GM19240 (cell line): ENCODE results near the gene CHSY1.
A peak's percentile ranks its signal among the peaks of the same experiment; 100 is the strongest.

ENCODE experiments used
- DNase-seq: peaks from one replicate; pipeline ENCODE4 v3.0.0; 2011; ENCODE audit warnings: low spot score; ENCODE audit not compliant: insufficient read length

CHSY1 gene

GRCh38 chr15:101156061-101156460 is 95.8 kb downstream of the CHSY1 start:
- DNase-seq = no peak

GRCh38 chr15:101153801-101154656 is 97.8 kb downstream of the CHSY1 start:
- DNase-seq = no peak

GRCh38 chr15:101152914-101153313 is 98.9 kb downstream of the CHSY1 start:
- no peak for DNase-seq

DNA sequence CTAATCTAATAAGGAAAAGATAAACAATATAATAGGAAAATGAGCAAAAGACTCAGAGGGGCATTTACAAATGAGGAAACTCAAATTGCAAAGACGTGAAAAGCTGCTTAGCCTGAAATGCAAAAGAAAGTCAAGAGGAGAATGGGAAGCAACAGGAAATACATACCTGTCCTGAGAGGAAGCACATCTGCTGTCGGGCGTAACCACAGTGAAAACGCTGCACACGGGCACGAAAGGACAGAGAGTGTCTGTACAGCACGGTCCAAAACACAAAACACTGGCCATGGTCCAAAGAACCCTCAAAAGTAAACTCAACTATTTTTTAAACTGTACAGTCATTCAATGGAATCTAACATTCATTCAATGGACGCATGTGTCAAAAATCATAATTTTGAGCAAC is 100.6 kb downstream of the CHSY1 start:
- no peak for DNase-seq

DNA sequence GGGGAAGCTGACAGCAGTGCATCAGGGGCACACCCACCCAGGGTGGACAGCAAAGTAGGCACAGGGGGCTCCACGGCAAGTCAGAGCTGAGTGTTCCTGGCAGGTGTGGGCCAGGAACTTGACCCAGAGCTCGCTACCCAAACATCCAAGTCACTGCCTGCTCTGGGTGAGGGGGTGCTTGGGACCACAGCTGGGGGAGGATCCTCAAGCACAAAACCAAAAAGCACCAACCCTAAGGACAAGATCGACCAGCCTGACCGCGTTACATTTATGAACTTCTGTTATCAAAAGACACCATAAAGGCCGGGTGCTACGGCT is 101.2 kb downstream of the CHSY1 start:
- no peak for DNase-seq

GRCh38 chr15:101149864-101150722 is 101.8 kb downstream of the CHSY1 start:
- no peak for DNase-seq

DNA sequence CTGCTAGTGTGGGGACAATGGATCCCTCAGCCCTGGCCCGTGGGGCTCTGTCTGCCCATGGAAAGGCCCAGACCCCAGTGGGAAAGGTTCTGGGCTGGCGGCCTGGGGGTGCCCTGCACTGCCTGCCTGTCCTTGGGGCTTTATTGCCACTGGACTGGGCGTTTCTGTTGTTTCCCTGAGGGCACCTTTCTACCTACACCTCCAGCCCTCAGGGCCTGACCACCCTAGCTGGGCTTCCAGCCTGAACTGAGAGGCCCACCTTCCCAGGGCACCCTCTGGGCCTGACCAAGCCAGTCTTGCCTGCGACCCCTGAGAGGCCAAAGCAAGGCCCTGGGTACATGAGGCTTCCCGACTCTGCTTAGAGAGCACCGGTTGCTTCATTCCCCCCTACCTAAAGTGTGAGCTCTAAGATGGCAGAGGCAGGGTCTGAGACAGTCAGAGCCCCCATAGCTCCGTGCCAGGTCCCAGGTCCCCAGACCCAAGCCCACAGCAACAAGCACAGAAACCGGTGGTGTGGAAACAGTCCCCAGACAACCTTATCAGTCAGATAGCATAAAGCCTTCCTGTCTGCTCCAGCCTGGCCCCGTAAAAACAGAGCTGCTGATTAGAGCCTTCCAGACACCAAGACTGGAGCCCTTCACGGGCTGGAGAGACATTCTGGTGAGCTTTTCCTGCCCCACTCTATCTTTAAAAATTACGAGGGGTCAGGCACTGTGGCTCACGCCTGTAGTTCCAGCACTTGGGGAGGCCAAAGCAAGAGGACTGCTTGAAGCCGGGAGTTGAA is 102.8 kb downstream of the CHSY1 start:
- no peak for DNase-seq

GRCh38 chr15:101148166-101148880 is 103.5 kb downstream of the CHSY1 start:
- DNase-seq = no peak

DNA sequence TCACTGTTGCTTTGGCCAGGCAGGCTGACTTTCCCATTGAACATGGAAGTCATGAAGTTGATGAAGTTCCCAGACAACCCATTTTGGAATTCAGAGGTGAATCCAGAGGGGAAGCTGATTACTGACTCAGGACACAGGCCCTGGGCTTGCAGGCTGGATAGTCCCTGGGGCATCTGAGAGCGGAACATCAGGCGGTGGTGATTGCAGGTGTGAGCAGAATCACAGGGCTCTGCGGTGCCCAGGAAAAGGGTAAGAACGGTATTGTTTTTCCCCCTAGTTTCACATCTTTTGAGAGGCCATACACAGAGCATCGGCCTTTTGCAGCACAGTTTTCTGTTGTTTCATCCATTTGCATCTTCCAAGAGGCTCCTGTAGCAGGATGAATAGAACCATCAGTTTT is 104.7 kb downstream of the CHSY1 start:
- DNase-seq = no peak

DNA sequence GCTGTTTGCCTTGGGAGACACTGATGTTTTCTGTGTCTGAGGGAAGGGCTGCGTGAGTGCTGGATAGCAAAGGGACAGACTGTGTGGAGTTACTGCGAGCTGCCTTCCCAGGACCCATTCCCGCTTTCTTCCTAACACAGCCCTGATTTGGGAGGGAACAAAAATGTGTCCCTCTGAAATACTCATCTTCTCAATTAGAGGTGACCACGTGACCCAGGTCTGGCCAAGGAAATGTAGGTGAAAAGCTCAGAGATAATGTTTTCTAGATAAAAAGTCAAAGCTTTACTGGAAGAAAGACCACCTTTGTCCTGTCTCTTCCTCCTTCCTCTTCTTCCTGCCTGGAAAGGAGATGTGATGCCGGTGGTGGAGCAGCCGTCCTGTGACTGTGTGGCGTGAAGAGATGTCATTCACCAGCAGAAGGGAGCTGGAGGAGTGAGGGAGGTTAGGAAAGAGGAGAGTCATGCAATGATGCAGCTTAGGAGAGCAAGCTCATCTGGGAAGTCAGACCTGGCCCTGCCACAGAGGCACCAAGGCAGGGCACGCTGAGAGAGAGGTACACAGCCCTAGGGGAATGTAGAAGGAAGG is 105.6 kb downstream of the CHSY1 start:
- no peak for DNase-seq

DNA sequence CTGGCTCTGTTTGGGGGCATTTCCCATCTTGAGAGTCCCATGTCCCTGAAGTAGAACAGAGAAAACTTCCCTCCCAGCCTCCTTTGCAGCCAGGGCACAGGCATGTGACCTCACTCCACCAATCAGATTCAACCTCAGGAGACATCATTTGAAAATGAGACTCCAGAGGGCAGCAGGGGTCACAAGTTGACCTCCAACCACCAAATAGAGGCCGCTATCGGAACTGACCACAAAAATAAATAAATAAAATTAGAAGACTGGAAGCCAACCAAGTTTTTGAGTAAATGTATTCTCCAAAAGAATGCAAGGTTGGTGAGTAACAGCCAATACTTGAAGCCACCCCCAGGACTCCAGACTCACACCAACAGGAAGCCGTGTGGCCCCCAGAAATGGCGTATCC is 106.5 kb downstream of the CHSY1 start:
- no peak for DNase-seq

DNA sequence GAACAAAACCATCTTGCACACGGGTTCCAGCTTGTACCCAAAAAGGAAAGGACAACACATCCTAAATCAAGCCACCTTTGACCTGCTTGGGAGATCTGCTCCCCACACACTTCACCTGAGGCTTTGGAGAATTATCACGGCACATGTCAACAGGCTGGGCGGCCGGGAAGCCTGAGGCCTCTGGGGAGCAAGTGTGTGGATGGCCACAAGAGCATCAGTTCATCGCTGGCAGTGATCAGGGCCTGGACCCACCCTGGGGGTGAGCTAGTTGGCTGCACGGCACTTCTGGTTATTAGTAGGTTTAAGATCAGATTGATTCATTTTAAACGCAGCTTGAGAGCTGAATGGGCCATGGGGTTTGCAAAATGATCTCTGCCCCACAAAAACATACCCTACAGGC is 108.5 kb downstream of the CHSY1 start:
- DNase-seq = no peak

GRCh38 chr15:101142711-101143110 is 109.1 kb downstream of the CHSY1 start:
- DNase-seq = no peak

DNA sequence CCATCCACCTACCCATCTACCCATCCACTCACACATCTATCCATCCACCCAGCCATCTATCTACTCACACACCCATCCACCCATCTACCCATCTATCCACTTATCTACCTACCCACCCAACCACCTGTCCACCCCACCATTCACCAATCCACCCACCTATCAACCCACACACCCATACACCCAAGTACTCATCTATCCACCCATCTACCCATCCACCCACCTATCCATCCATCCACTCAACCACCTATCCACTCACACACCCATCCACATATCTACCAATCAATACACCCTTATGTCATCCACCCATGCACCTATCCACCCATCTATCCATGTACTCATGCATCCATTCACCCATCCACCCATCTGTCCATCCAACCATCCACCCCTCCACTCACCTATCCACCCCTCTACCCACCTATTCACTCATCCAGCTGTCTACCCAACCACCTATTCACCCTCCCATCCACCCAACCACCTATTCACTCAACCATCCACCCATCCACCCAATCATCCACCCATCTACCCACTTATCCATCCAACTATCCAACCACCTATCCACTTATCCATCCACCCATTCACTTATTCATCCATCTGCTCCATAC is 109.8 kb downstream of the CHSY1 start:
- no peak for DNase-seq

DNA sequence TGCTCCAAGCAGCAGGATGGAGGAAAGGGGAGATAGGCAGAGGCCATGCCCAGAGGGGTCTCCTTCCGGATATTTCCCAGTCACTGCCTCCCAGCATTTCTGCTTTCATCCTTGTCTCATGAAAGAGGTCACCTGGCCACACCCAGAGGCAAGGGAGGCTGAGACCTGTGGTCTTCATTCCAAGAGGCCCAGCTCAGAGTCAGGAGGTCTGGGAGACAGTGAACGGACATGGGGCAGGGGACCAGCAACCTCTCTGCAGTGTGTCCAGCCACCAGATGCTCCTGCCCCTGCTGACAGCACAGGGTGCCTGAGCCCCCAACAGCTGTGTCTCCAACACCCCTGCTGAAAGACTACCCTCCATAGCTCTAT is 111.2 kb downstream of the CHSY1 start:
- no peak for DNase-seq

GRCh38 chr15:101139986-101140696 is 111.7 kb downstream of the CHSY1 start:
- no peak for DNase-seq

- DNase-seq = peak; percentile 57
Observed at GRCh38 chr15:101138913-101139880, 112.7 kb downstream of the CHSY1 start.

- DNase-seq = no peak
Observed at GRCh38 chr15:101138086-101138660, 113.7 kb downstream of the CHSY1 start.
